Measurements from ENCODE around the gene XNDC1N. TPM values are rescaled to one million over a fixed set of nuclear protein-coding genes. Genes with fewer than 3 reads are reported as not detected.

The XNDC1N gene
- total and polyA plus RNA-seq, 9 of the 15 experiments (the other 6 are each of a cell fraction or from before 2014, with no cell fraction given): 6.8 to 11.4 (median 9.7) TPM

- intact Hi-C loops (cut with micrococcal nuclease): no loop called here
- Histone ChIP-seq H2AFZ (ENCODE audit: low read depth, low read length) (no peak overlapping the region), H3K9me1 (ENCODE audit: control insufficient read depth, insufficient read depth, low read length) (no peaks in the 10 kb centered on the region), H3K4me2 (ENCODE audit: insufficient read depth, low read length) (no peak overlapping the region), H3K36me3 (ENCODE audit: control insufficient read depth, insufficient read depth, low read length) (peaks cover 4% of the 10 kb centered on the region; the same call in 2 of the 3 replicates), H3K79me2 (ENCODE audit: control insufficient read depth, insufficient read depth, low read length) (peaks cover 66% of the 10 kb centered on the region), H3K4me1 (replicated peaks in 1 of 2; ENCODE audit: control insufficient read depth in 2 of 2, insufficient read depth in 2 of 2, low read length in 2 of 2) (peaks cover 30 to 35% of the 10 kb centered on the region in 2 experiments), H3K4me3 (no peak overlapping the region), H3K9me3 (replicated peaks; ENCODE audit: control insufficient read depth, insufficient read depth, low read depth, low read length) (no peaks in the 10 kb centered on the region), H3K9ac (ENCODE audit: insufficient read depth in 1 of 2, low read depth in 2 of 2, low read length in 2 of 2) (no peak overlapping the region), H3K27me3 (ENCODE audit: control insufficient read depth in 2 of 2, insufficient read depth in 2 of 2, low read length in 2 of 2) (no peaks in the 10 kb centered on the region), H3K27ac (ENCODE audit: extremely low read depth, low read depth, low read length) (no peak overlapping the region), H4K20me1 (replicated peaks; ENCODE audit: control insufficient read depth, insufficient read depth, low read length) (peaks cover 12% of the 10 kb centered on the region; the same call in 1 of the 2 replicates)
- ChIA-PET POLR2A (interaction anchor here (5.9 kb wide), 1 partner anchor 15 kb away, joined by 55 read pairs; the partner anchor contains the start of genes RNF121 and XNDC1N), CTCF (ENCODE audit: low intra/inter-chr PET ratio) (no interaction called here)
- FAIRE-seq (no peak), ATAC-seq (no peak), DNase-seq (ENCODE audit: extremely low read depth in 1 of 4, low spot score in 3 of 4) (no peak)
- WGBS (ENCODE audit: insufficient coverage, low coverage, missing lambda C conversion rate): 14% methylated on average over 1 of the region's 2 CpGs
- in situ Hi-C loops (cut with MboI): no loop called here
- no TSS peak for BruUV-seq (replicated peaks)
- TF ChIP-seq ZNF143 (CRISPR knock-in tag; IDR thresholded peaks at IDR 0.05): no peak
- TF ChIP-seq TARDBP (IDR thresholded peaks at IDR 0.05): no peak
- TF ChIP-seq E2F4 (CRISPR knock-in tag; IDR thresholded peaks at IDR 0.05; ENCODE audit: low read depth): no peak
- no peak for TF ChIP-seq ARHGAP35 (IDR thresholded peaks at IDR 0.05; ENCODE audit: partially characterized antibody)
- TF ChIP-seq, protein P1, sequence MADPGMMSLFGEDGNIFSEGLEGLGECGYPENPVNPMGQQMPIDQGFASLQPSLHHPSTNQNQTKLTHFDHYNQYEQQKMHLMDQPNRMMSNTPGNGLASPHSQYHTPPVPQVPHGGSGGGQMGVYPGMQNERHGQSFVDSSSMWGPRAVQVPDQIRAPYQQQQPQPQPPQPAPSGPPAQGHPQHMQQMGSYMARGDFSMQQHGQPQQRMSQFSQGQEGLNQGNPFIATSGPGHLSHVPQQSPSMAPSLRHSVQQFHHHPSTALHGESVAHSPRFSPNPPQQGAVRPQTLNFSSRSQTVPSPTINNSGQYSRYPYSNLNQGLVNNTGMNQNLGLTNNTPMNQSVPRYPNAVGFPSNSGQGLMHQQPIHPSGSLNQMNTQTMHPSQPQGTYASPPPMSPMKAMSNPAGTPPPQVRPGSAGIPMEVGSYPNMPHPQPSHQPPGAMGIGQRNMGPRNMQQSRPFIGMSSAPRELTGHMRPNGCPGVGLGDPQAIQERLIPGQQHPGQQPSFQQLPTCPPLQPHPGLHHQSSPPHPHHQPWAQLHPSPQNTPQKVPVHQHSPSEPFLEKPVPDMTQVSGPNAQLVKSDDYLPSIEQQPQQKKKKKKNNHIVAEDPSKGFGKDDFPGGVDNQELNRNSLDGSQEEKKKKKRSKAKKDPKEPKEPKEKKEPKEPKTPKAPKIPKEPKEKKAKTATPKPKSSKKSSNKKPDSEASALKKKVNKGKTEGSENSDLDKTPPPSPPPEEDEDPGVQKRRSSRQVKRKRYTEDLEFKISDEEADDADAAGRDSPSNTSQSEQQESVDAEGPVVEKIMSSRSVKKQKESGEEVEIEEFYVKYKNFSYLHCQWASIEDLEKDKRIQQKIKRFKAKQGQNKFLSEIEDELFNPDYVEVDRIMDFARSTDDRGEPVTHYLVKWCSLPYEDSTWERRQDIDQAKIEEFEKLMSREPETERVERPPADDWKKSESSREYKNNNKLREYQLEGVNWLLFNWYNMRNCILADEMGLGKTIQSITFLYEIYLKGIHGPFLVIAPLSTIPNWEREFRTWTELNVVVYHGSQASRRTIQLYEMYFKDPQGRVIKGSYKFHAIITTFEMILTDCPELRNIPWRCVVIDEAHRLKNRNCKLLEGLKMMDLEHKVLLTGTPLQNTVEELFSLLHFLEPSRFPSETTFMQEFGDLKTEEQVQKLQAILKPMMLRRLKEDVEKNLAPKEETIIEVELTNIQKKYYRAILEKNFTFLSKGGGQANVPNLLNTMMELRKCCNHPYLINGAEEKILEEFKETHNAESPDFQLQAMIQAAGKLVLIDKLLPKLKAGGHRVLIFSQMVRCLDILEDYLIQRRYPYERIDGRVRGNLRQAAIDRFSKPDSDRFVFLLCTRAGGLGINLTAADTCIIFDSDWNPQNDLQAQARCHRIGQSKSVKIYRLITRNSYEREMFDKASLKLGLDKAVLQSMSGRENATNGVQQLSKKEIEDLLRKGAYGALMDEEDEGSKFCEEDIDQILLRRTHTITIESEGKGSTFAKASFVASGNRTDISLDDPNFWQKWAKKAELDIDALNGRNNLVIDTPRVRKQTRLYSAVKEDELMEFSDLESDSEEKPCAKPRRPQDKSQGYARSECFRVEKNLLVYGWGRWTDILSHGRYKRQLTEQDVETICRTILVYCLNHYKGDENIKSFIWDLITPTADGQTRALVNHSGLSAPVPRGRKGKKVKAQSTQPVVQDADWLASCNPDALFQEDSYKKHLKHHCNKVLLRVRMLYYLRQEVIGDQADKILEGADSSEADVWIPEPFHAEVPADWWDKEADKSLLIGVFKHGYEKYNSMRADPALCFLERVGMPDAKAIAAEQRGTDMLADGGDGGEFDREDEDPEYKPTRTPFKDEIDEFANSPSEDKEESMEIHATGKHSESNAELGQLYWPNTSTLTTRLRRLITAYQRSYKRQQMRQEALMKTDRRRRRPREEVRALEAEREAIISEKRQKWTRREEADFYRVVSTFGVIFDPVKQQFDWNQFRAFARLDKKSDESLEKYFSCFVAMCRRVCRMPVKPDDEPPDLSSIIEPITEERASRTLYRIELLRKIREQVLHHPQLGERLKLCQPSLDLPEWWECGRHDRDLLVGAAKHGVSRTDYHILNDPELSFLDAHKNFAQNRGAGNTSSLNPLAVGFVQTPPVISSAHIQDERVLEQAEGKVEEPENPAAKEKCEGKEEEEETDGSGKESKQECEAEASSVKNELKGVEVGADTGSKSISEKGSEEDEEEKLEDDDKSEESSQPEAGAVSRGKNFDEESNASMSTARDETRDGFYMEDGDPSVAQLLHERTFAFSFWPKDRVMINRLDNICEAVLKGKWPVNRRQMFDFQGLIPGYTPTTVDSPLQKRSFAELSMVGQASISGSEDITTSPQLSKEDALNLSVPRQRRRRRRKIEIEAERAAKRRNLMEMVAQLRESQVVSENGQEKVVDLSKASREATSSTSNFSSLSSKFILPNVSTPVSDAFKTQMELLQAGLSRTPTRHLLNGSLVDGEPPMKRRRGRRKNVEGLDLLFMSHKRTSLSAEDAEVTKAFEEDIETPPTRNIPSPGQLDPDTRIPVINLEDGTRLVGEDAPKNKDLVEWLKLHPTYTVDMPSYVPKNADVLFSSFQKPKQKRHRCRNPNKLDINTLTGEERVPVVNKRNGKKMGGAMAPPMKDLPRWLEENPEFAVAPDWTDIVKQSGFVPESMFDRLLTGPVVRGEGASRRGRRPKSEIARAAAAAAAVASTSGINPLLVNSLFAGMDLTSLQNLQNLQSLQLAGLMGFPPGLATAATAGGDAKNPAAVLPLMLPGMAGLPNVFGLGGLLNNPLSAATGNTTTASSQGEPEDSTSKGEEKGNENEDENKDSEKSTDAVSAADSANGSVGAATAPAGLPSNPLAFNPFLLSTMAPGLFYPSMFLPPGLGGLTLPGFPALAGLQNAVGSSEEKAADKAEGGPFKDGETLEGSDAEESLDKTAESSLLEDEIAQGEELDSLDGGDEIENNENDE (IDR thresholded peaks at IDR 0.05; ENCODE audit: low read depth, low read length): no peak
- no peak for TF ChIP-seq COPS2 (conservative IDR thresholded peaks at IDR 0.05)
- TF ChIP-seq, protein P2, sequence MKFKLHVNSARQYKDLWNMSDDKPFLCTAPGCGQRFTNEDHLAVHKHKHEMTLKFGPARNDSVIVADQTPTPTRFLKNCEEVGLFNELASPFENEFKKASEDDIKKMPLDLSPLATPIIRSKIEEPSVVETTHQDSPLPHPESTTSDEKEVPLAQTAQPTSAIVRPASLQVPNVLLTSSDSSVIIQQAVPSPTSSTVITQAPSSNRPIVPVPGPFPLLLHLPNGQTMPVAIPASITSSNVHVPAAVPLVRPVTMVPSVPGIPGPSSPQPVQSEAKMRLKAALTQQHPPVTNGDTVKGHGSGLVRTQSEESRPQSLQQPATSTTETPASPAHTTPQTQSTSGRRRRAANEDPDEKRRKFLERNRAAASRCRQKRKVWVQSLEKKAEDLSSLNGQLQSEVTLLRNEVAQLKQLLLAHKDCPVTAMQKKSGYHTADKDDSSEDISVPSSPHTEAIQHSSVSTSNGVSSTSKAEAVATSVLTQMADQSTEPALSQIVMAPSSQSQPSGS (CRISPR knock-in tag; IDR thresholded peaks at IDR 0.05): no peak
- no peak for TF ChIP-seq ASH1L (IDR thresholded peaks at IDR 0.05; ENCODE audit: borderline replicate concordance, low read depth, partially characterized antibody)
- TF ChIP-seq ZNF347 (CRISPR knock-in tag; IDR thresholded peaks at IDR 0.05; ENCODE audit: low read depth): no peak
These were observed 17.8 kb upstream of the XNDC1N start for GRCh38 chr11:71946144-71946571.
